Neutrophil (primary cell): ENCODE measurements around the gene PLEKHA3.

ENCODE experiments used
- H3K27ac ChIP-seq: fragments of 200-600 bp; sonication (generic); 2 replicates; pipeline ENCODE4 v1.5.1; 2016; ENCODE audit warnings: mild to moderate bottlenecking, moderate library complexity
- H3K27me3 ChIP-seq: fragments of 200-600 bp; sonication (generic); 2 replicates; pipeline ENCODE4 v1.6.0; 2016; ENCODE audit warnings: mild to moderate bottlenecking
- H3K36me3 ChIP-seq: fragments of 200-600 bp; sonication (generic); 2 replicates; pipeline ENCODE4 v1.5.1; 2017
- H3K4me1 ChIP-seq, 2 experiments: fragments of 200-600 bp in 1 of 2; sonication (generic) in 1 of 2; 1 replicate in 1 of 2; 2 replicates in 1 of 2; pipeline versions ENCODE4 v1.5.1 to v1.6.1; 2013 to 2016; ENCODE audit warnings: low read depth in 1 of 2, low read length in 1 of 2, mild to moderate bottlenecking in 1 of 2, moderate library complexity in 1 of 2; ENCODE audit not compliant: control insufficient read depth in 1 of 2, insufficient read depth in 1 of 2
- H3K4me3 ChIP-seq, 2 experiments: fragments of 200-600 bp in 1 of 2; sonication (generic) in 1 of 2; 1 replicate in 1 of 2; 2 replicates in 1 of 2; pipeline ENCODE4 v1.5.1; 2013 to 2016; ENCODE audit warnings: low read depth in 1 of 2, low read length in 1 of 2, mild to moderate bottlenecking in 1 of 2, moderate library complexity in 1 of 2
- H3K9me3 ChIP-seq: fragments of 200-600 bp; sonication (generic); 2 replicates; pipeline ENCODE4 v1.5.1; 2016
- CTCF ChIP-seq: fragments of 200-600 bp; sonication (generic); IDR thresholded peaks from 2 replicates; pipeline ENCODE4 v1.5.1; 2016; ENCODE audit warnings: antibody characterized with exemption

Gene PLEKHA3

GRCh38 chr2:178506949-178507348, 26.7 kb downstream of the PLEKHA3 start:
- Histone ChIP-seq H3K27me3 (no peaks in the 10 kb centered on the region), H3K4me3 (no peak overlapping the region), H3K9me3 (no peaks in the 10 kb centered on the region), H3K36me3 (peaks cover 40% of the 10 kb centered on the region), H3K27ac (no peak overlapping the region), H3K4me1 (peaks cover 14 to 20% of the 10 kb centered on the region in 2 experiments)
- TF ChIP-seq CTCF = no peak

- peaks cover 14 to 20% of the 10 kb centered on the region in 2 experiments for H3K4me1 ChIP-seq
- no peaks in the 10 kb centered on the region for H3K9me3 ChIP-seq
- no peak overlapping the region for H3K4me3 ChIP-seq
- H3K27ac ChIP-seq = peak overlapping the region; percentile 43
- H3K27me3 ChIP-seq = no peaks in the 10 kb centered on the region
- H3K36me3 ChIP-seq = peaks cover 24% of the 10 kb centered on the region
- TF ChIP-seq CTCF = no peak
Observed at GRCh38 chr2:178508646-178509045, 28.4 kb downstream of the PLEKHA3 start.

GRCh38 chr2:178510384-178510783, 30.1 kb downstream of the PLEKHA3 start:
- Histone ChIP-seq H3K27me3 (no peaks in the 10 kb centered on the region), H3K9me3 (no peaks in the 10 kb centered on the region), H3K27ac (no peak overlapping the region), H3K4me3 (no peak overlapping the region), H3K36me3 (peaks cover 7% of the 10 kb centered on the region), H3K4me1 (peaks cover 14 to 20% of the 10 kb centered on the region in 2 experiments)
- no peak for TF ChIP-seq CTCF

GRCh38 chr2:178512484-178512883, 32.2 kb downstream of the PLEKHA3 start:
- H3K4me1 ChIP-seq = peaks cover 8 to 14% of the 10 kb centered on the region in 2 experiments
- no peak for TF ChIP-seq CTCF
- H3K36me3 ChIP-seq = peaks cover 7% of the 10 kb centered on the region
- no peaks in the 10 kb centered on the region for H3K27me3 ChIP-seq
- no peak overlapping the region for H3K27ac ChIP-seq
- no peak overlapping the region for H3K4me3 ChIP-seq
- H3K9me3 ChIP-seq = no peaks in the 10 kb centered on the region

- no peak overlapping the region for H3K27ac ChIP-seq
- H3K4me1 ChIP-seq = peaks cover 1 to 10% of the 10 kb centered on the region in 2 experiments
- TF ChIP-seq CTCF = no peak
- peaks cover 12% of the 10 kb centered on the region for H3K36me3 ChIP-seq
- H3K4me3 ChIP-seq = no peak overlapping the region
- H3K9me3 ChIP-seq = no peaks in the 10 kb centered on the region
- no peaks in the 10 kb centered on the region for H3K27me3 ChIP-seq
Observed at GRCh38 chr2:178513876-178514275, 33.6 kb downstream of the PLEKHA3 start.

GRCh38 chr2:178514664-178515063, 34.4 kb downstream of the PLEKHA3 start:
- no peaks in the 10 kb centered on the region for H3K9me3 ChIP-seq
- H3K36me3 ChIP-seq = peaks cover 13% of the 10 kb centered on the region
- H3K4me1 ChIP-seq = peaks cover 0 to 2% of the 10 kb centered on the region in 2 experiments
- no peak overlapping the region for H3K27ac ChIP-seq
- H3K27me3 ChIP-seq = no peaks in the 10 kb centered on the region
- TF ChIP-seq CTCF = no peak
- H3K4me3 ChIP-seq = no peak overlapping the region
